RWPE1 (cell line): ENCODE data around the gene FLRT1.

Experiments
- CTCF ChIA-PET: fragments of 350-600 bp; sonication (Branson Sonifier 250); formaldehyde crosslinking; extraction: SDS; loops from one replicate; lab custom pipeline; 2021; lab: Yijun Ruan, JAX
- POLR2A ChIA-PET: fragments of 400-600 bp; formaldehyde crosslinking; extraction: SDS; loops from one replicate; lab custom pipeline; 2020; ENCODE audit warnings: antibody characterized with exemption; ENCODE audit not compliant: low non-redundant PET; lab: Yijun Ruan, JAX
- DNase-seq: peaks from one replicate; pipeline ENCODE4 v3.0.0; 2012; ENCODE audit warnings: low spot score
- H3K27ac ChIP-seq: fragments of 450-650 bp; 2 replicates; pipeline ENCODE4 v1.5.1; 2017
- TF ChIP-seq, protein P1 (sequence below): fragments of 450-650 bp; conservative IDR thresholded peaks from 2 replicates; pipeline ENCODE4 v1.5.1; 2017; ENCODE audit warnings: low read depth, mild to moderate bottlenecking

The FLRT1 gene

GRCh38 chr11:64026575-64027205, 9.0 kb upstream of the FLRT1 start:
- no peak for DNase-seq
- H3K27ac ChIP-seq: no peak overlapping the region
- TF ChIP-seq, protein P1, sequence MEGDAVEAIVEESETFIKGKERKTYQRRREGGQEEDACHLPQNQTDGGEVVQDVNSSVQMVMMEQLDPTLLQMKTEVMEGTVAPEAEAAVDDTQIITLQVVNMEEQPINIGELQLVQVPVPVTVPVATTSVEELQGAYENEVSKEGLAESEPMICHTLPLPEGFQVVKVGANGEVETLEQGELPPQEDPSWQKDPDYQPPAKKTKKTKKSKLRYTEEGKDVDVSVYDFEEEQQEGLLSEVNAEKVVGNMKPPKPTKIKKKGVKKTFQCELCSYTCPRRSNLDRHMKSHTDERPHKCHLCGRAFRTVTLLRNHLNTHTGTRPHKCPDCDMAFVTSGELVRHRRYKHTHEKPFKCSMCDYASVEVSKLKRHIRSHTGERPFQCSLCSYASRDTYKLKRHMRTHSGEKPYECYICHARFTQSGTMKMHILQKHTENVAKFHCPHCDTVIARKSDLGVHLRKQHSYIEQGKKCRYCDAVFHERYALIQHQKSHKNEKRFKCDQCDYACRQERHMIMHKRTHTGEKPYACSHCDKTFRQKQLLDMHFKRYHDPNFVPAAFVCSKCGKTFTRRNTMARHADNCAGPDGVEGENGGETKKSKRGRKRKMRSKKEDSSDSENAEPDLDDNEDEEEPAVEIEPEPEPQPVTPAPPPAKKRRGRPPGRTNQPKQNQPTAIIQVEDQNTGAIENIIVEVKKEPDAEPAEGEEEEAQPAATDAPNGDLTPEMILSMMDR: no peak
- CTCF ChIA-PET: interaction anchor here (0.6 to 1.6 kb wide), 4 partner anchors 14 to 110 kb away, joined by 3 to 4 read pairs (median 3); no protein-coding TSS in a partner anchor
- POLR2A ChIA-PET: no interaction called here

- TF ChIP-seq, protein P1: no peak
- ChIA-PET POLR2A (no interaction called here), CTCF (no interaction called here)
- no peak overlapping the region for H3K27ac ChIP-seq
- no peak for DNase-seq
These were observed 7.9 kb upstream of the FLRT1 start for GRCh38 chr11:64027651-64028397.

DNA sequence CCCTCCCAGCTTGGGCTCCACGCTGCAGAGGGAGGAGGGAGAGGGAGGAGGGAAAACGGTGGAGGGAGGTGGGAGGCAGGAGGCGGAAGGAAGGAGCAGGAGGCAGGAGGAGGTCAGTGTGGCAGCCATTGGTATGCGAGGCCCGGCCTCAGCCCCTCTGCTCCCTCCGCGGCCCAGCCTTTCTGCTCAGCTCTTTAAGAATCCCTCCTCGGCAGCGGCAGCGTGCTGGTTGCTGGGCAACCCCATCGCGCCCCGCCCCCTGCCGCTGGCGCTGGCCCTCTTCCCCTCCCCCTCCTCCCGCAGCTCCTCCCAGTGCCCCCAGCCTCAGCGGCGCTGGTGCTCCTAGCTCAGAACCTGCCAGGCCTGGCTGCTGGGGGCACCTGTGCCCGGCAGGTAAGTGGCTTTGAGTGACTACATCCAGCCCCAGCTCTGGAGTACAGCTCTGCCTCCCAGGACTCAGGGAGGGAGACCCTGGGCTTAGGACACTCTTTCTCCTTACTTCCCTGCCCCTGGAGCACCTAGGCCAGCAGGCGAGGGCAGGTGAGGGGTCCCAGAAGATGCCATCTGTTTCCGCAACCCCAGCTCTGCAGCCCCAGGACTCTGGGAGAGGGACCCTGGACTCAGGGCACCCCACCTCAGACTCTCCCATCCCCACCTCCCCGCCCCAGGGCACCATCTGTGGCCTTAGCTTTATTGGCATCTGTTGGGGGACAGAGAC, 7.2 kb upstream of the FLRT1 start:
- POLR2A ChIA-PET: no interaction called here
- H3K27ac ChIP-seq: no peak overlapping the region

GRCh38 chr11:64029773-64030172, 6.0 kb upstream of the FLRT1 start:
- no peak for DNase-seq
- TF ChIP-seq, protein P1: no peak
- POLR2A ChIA-PET: no interaction called here
- H3K27ac ChIP-seq: no peak overlapping the region
- CTCF ChIA-PET: no interaction called here

More for the DNA sequence above, 7.2 kb upstream of the FLRT1 start:
- TF ChIP-seq, protein P1: no peak
- no peak for DNase-seq
- CTCF ChIA-PET: interaction anchor here (0.5 kb wide), 1 partner anchor 601 kb away, joined by 3 read pairs; no protein-coding TSS in a partner anchor

GRCh38 chr11:64031001-64031400, 4.7 kb upstream of the FLRT1 start:
- ChIA-PET CTCF (interaction anchor here (0.5 to 0.7 kb wide), 2 partner anchors 9 to 177 kb away, joined by 3 read pairs; no protein-coding TSS in a partner anchor), POLR2A (no interaction called here)
- TF ChIP-seq, protein P1: no peak
- no peak for DNase-seq
- H3K27ac ChIP-seq: no peak overlapping the region

- ChIA-PET POLR2A (no interaction called here), CTCF (no interaction called here)
- TF ChIP-seq, protein P1: no peak
- no peak overlapping the region for H3K27ac ChIP-seq
- no peak for DNase-seq
These were observed 3.7 kb upstream of the FLRT1 start for GRCh38 chr11:64032050-64032449.
